HG03025 (cell line): ENCODE results near the gene GIN1.

Experiments
- ATAC-seq: cut with Tn5 transposase; IDR thresholded peaks from one replicate; pipeline ENCODE4 v1.9.1; 2021; ENCODE audit warnings: mild to moderate bottlenecking, moderate library complexity; ENCODE audit not compliant: unreplicated experiment, low FRiP score

GIN1 gene

DNA sequence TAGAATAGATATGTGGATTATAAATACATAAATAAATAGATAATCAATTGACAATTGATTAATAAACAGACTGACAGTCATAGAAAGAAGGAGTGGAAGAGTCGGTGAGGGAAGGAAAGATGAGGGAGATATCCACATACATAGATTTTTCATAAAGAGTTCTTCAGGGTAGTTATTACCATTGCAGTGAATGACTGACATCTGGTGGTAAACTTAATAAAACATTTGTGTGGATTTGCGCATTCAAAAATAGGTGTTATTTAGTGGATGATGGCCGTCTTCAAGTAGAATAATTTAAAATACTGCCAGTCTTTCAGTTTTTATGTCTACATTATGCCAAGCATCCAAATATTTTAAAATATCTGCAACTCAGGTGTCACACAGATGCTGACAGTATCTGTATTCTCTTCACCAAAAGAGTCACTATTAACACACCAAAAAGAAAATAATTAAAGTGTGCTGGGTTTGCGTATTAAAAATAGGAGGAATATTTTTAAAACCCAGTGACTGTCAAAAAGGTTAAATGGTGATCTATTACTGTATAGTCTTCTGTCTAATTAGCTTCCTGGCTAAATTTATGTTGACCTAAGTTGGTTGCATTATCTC, 78.8 kb downstream of the GIN1 start:
- ATAC-seq = no peak

- ATAC-seq = no peak
These were observed 82.1 kb downstream of the GIN1 start for GRCh38 chr5:103037673-103038455.

GRCh38 chr5:103036601-103037000, 83.3 kb downstream of the GIN1 start:
- no peak for ATAC-seq
